HepG2 (cell line): Measurements from ENCODE around the gene NAP1L1. TPM values are rescaled to one million over a fixed set of nuclear protein-coding genes. Genes with fewer than 3 reads are reported as not detected.

ENCODE experiments used
- BRD4 ChIP-seq: sonication (generic); formaldehyde crosslinking; IDR thresholded peaks from 2 replicates; pipeline ENCODE4 v1.4.0; 2020; ENCODE audit warnings: missing genetic modification reagents
- CBX2 ChIP-seq, 2 experiments: fragments of 200-600 bp in 1 of 2; sonication (generic); formaldehyde crosslinking in 1 of 2; IDR thresholded peaks; 2 replicates each; pipeline versions ENCODE4 v1.7.0 to v1.8.1; 2018 to 2022; ENCODE audit warnings: low read depth in 2 of 2, low read length in 1 of 2, mild to moderate bottlenecking in 1 of 2, missing genetic modification reagents in 1 of 2
- ERF ChIP-seq: IDR thresholded peaks from 2 replicates; pipeline ENCODE4 v1.6.1; 2018; ENCODE audit warnings: missing biosample characterization, missing genetic modification reagents
- ESRRA ChIP-seq: sonication (generic); formaldehyde crosslinking; IDR thresholded peaks from 2 replicates; pipeline ENCODE4 v1.5.1; 2020; ENCODE audit warnings: mild to moderate bottlenecking, low read depth, missing genetic modification reagents
- ETV6 ChIP-seq: sonication (generic); formaldehyde crosslinking; conservative IDR thresholded peaks from 2 replicates; pipeline ENCODE4 v1.4.0; 2020; ENCODE audit warnings: missing genetic modification reagents
- FOXM1 ChIP-seq: sonication (generic); formaldehyde crosslinking; IDR thresholded peaks from 2 replicates; pipeline ENCODE4 v1.5.0; 2020; ENCODE audit warnings: missing genetic modification reagents
- HIVEP1 ChIP-seq: sonication (generic); formaldehyde crosslinking; IDR thresholded peaks from 2 replicates; pipeline ENCODE4 v1.4.0; 2020; ENCODE audit warnings: mild to moderate bottlenecking, missing genetic modification reagents
- HNRNPL ChIP-seq: fragments of 200-400 bp; formaldehyde crosslinking; IDR thresholded peaks from 2 replicates; pipeline ENCODE4 v1.6.1; 2017; ENCODE audit warnings: mild to moderate bottlenecking, low read depth, low read length
- MXI1 ChIP-seq: IDR thresholded peaks from 3 replicates; pipeline ENCODE4 v1.6.1; 2012; ENCODE audit warnings: low read depth, low read length, inconsistent platforms, borderline replicate concordance
- RBAK ChIP-seq: sonication (generic); formaldehyde crosslinking; IDR thresholded peaks from 2 replicates; pipeline ENCODE4 v1.5.1; 2020; ENCODE audit warnings: mild to moderate bottlenecking, missing genetic modification reagents
- REST ChIP-seq, 2 experiments: IDR thresholded peaks; 2 replicates each; pipeline ENCODE4 v1.6.1; 2011 to 2012; ENCODE audit warnings: low read length in 2 of 2, borderline replicate concordance in 1 of 2, low read depth in 1 of 2, mild to moderate bottlenecking in 1 of 2, moderate library complexity in 1 of 2
- RNF2 ChIP-seq: fragments of 450-650 bp; conservative IDR thresholded peaks from 2 replicates; pipeline ENCODE4 v1.6.1; 2016; ENCODE audit warnings: low read depth
- SMARCE1 ChIP-seq: fragments of 450-650 bp; IDR thresholded peaks from 2 replicates; pipeline ENCODE4 v1.6.1; 2017; ENCODE audit warnings: borderline replicate concordance
- SP5 ChIP-seq: IDR thresholded peaks from 2 replicates; pipeline ENCODE4 v1.6.1; 2016; ENCODE audit warnings: low read depth, borderline replicate concordance
- SRSF4 ChIP-seq: fragments of 200-400 bp; formaldehyde crosslinking; IDR thresholded peaks from one replicate; pipeline ENCODE4 v1.6.1; 2018; ENCODE audit warnings: mild to moderate bottlenecking, low read depth, low read length, moderate library complexity; ENCODE audit not compliant: poor library complexity, severe bottlenecking
- ZBTB21 ChIP-seq: sonication (generic); formaldehyde crosslinking; IDR thresholded peaks from 2 replicates; pipeline ENCODE4 v1.4.0; 2020; ENCODE audit warnings: missing genetic modification reagents
- ZEB1 ChIP-seq: IDR thresholded peaks from 2 replicates; pipeline ENCODE4 v1.6.1; 2012; ENCODE audit warnings: mild to moderate bottlenecking, low read depth, inconsistent platforms; ENCODE audit not compliant: insufficient replicate concordance
- ZFP36L2 ChIP-seq: sonication (generic); formaldehyde crosslinking; IDR thresholded peaks from 2 replicates; pipeline ENCODE4 v1.4.0; 2020; ENCODE audit warnings: missing genetic modification reagents
- ZKSCAN1 ChIP-seq: fragments of 150-350 bp; IDR thresholded peaks from 2 replicates; pipeline ENCODE4 v1.6.1; 2014; ENCODE audit warnings: low read length
- ZMYM3 ChIP-seq: sonication (generic); formaldehyde crosslinking; IDR thresholded peaks from 2 replicates; pipeline ENCODE4 v1.5.1; 2020; ENCODE audit warnings: mild to moderate bottlenecking, missing genetic modification reagents
- ZNF337 ChIP-seq: sonication (generic); formaldehyde crosslinking; IDR thresholded peaks from 2 replicates; pipeline ENCODE4 v1.5.1; 2020; ENCODE audit warnings: missing genetic modification reagents, low read depth, mild to moderate bottlenecking, borderline replicate concordance
- ZNF496 ChIP-seq: sonication (generic); formaldehyde crosslinking; IDR thresholded peaks from 2 replicates; pipeline ENCODE4 v1.8.1; 2023; ENCODE audit warnings: mild to moderate bottlenecking, moderate library complexity, missing genetic modification reagents; ENCODE audit not compliant: insufficient replicate concordance
- ZNF572 ChIP-seq: sonication (generic); formaldehyde crosslinking; IDR thresholded peaks from 2 replicates; pipeline ENCODE4 v1.5.1; 2020; ENCODE audit warnings: mild to moderate bottlenecking, missing genetic modification reagents
- ZNF775 ChIP-seq: sonication (generic); formaldehyde crosslinking; IDR thresholded peaks from 2 replicates; pipeline ENCODE4 v1.4.0; 2020; ENCODE audit warnings: missing genetic modification reagents, mild to moderate bottlenecking, moderate library complexity, borderline replicate concordance
- ZSCAN22 ChIP-seq: sonication (generic); formaldehyde crosslinking; IDR thresholded peaks from 2 replicates; pipeline ENCODE4 v1.4.0; 2020; ENCODE audit warnings: mild to moderate bottlenecking, missing genetic modification reagents
- ZSCAN30 ChIP-seq: sonication (generic); formaldehyde crosslinking; IDR thresholded peaks from 2 replicates; pipeline ENCODE4 v1.5.0; 2020; ENCODE audit warnings: mild to moderate bottlenecking, missing genetic modification reagents
- ZZZ3 ChIP-seq: sonication (generic); formaldehyde crosslinking; IDR thresholded peaks from 2 replicates; pipeline ENCODE4 v1.4.0; 2020; ENCODE audit warnings: missing genetic modification reagents, mild to moderate bottlenecking, borderline replicate concordance
- polyA plus RNA-seq, 8 experiments: library from polyadenylated mRNA; depleted of rRNA in 3 of 8; stranded (reverse) in 7 of 8; unstranded in 1 of 8; fragments of >200 nt; fragmentation: Illumina TruSeq in 4 of 8; extraction: Trizol in 4 of 8; gene quantifications; 2 replicates each; pipeline versions ENCODE4 v1.2.1 to v1.2.3, GENCODE V29; 2011 to 2016; ENCODE audit warnings: low read depth in 4 of 8, missing spikeins in 1 of 8, mixed read lengths in 1 of 8; ENCODE audit not compliant: insufficient read depth in 1 of 8
- total RNA-seq, 5 experiments: library from RNA; depleted of rRNA; stranded (reverse); fragments of >200 nt; fragmentation: Illumina TruSeq; extraction: Trizol; gene quantifications; 2 replicates each; pipeline ENCODE4 v1.2.3, GENCODE V29; 2016; ENCODE audit warnings: low read depth in 1 of 5
- TF ChIP-seq, protein P1 (sequence below): sonication (generic); formaldehyde crosslinking; IDR thresholded peaks from 2 replicates; pipeline ENCODE4 v1.4.0; 2020; ENCODE audit warnings: missing genetic modification reagents

The NAP1L1 gene
- total and polyA plus RNA-seq, 2 of the 13 experiments (the other 11 are each of a cell fraction or from before 2014, with no cell fraction given): 207 to 309 TPM

- peak in 1 of 2 experiments; percentile 83; a peak in 2 of 4 replicates for TF ChIP-seq REST (IDR thresholded peaks at IDR 0.05; ENCODE audit: borderline replicate concordance in 1 of 2, low read depth in 1 of 2, low read length in 2 of 2)
- TF ChIP-seq ZEB1: no peak
- peak; percentile 92 for TF ChIP-seq HIVEP1
- TF ChIP-seq ESRRA (CRISPR knock-in tag): no peak; the same call in 1 of the 2 replicates
- TF ChIP-seq ZBTB21 (CRISPR knock-in tag): peak; percentile 29; the same call in 1 of the 2 replicates
- peak; percentile 85 for TF ChIP-seq ERF (CRISPR knock-in tag)
- TF ChIP-seq, protein P1, sequence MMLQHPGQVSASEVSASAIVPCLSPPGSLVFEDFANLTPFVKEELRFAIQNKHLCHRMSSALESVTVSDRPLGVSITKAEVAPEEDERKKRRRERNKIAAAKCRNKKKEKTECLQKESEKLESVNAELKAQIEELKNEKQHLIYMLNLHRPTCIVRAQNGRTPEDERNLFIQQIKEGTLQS (CRISPR knock-in tag): peak; percentile 18; the same call in 1 of the 2 replicates
- TF ChIP-seq ZZZ3: no peak; the same call in 1 of the 2 replicates
- peak; percentile 98 for TF ChIP-seq SRSF4
- peak; percentile 51; the same call in 1 of the 2 replicates for TF ChIP-seq ZMYM3 (CRISPR knock-in tag)
- 0 out of 2 replicates have a peak, but pooled peaks have one; percentile 12 for TF ChIP-seq FOXM1 (CRISPR knock-in tag)
- TF ChIP-seq CBX2 (IDR thresholded peaks at IDR 0.05; ENCODE audit: low read depth, low read length): no peak
- no peak for TF ChIP-seq CBX2 (CRISPR knock-in tag; IDR thresholded peaks at IDR 0.05; ENCODE audit: low read depth)
- no peak; the same call in 1 of the 2 replicates for TF ChIP-seq ETV6 (CRISPR knock-in tag)
- peak; percentile 95 for TF ChIP-seq SP5 (CRISPR knock-in tag)
- peak; percentile 86 for TF ChIP-seq BRD4 (CRISPR knock-in tag)
- TF ChIP-seq HNRNPL: peak; percentile 12; the same call in 1 of the 2 replicates
- TF ChIP-seq ZSCAN30 (CRISPR knock-in tag): no peak
- no peak for TF ChIP-seq RNF2
- peak; percentile 72; the same call in 1 of the 3 replicates for TF ChIP-seq MXI1
- TF ChIP-seq ZNF496 (CRISPR knock-in tag): no peak
- TF ChIP-seq ZFP36L2: 0 out of 2 replicates have a peak, but pooled peaks have one; percentile 26
- no peak for TF ChIP-seq ZKSCAN1
- no peak for TF ChIP-seq ZNF337 (CRISPR knock-in tag)
- TF ChIP-seq ZNF775 (CRISPR knock-in tag): peak; percentile 57; the same call in 1 of the 2 replicates
- no peak for TF ChIP-seq RBAK (CRISPR knock-in tag)
- TF ChIP-seq ZNF572 (CRISPR knock-in tag): peak; percentile 55; the same call in 1 of the 2 replicates
- TF ChIP-seq SMARCE1: no peak
- no peak for TF ChIP-seq ZSCAN22 (CRISPR knock-in tag)
Observed at GRCh38 chr12:76031414-76032042, 53.0 kb downstream of the NAP1L1 start, which contains the start of gene PHLDA1 (continued).
